ENCODE data around the gene ATG10.

Gene ATG10

GRCh38 chr5:81971712-81972491, at the start of gene ATG10:
TSS of gene ATG10 (plus strand) at chr5:81972023. CDS start at chr5:81987571, 15,548 bp downstream.
- peak within 1 kb of the TSS; percentile 97 to 99 (median 99) for H3K27ac Mint-ChIP-seq
- peaks cover 27% of the 10 kb centered on the region for H3K4me1 Mint-ChIP-seq
- no peaks in the 10 kb centered on the region for H3K9me3 Mint-ChIP-seq
- H3K4me3 Mint-ChIP-seq = peak within 1 kb of the TSS; percentile 87 to 92 (median 89)
- no peaks in the 10 kb centered on the region for H3K36me3 Mint-ChIP-seq (ENCODE audit: low read depth)
- TF ChIP-seq CTCF (IDR thresholded peaks at IDR 0.05; ENCODE audit: unreplicated experiment in 3 of 3) = no peak
- H3K27me3 Mint-ChIP-seq (ENCODE audit: low read depth) = no peaks in the 10 kb centered on the region

GRCh38 chr5:81922854-81923279, 49.0 kb upstream of the ATG10 start:
- H3K9me3 Mint-ChIP-seq = peaks cover 10% of the 10 kb centered on the region
- no peak for TF ChIP-seq CTCF (IDR thresholded peaks at IDR 0.05; ENCODE audit: unreplicated experiment in 3 of 3)
- no peak overlapping the region for H3K4me3 Mint-ChIP-seq
- H3K36me3 Mint-ChIP-seq (ENCODE audit: low read depth) = no peaks in the 10 kb centered on the region
- H3K4me1 Mint-ChIP-seq = peaks cover 11% of the 10 kb centered on the region
- no peak overlapping the region for H3K27ac Mint-ChIP-seq
- no peaks in the 10 kb centered on the region for H3K27me3 Mint-ChIP-seq (ENCODE audit: low read depth)

- H3K4me1 Mint-ChIP-seq = peaks cover 11% of the 10 kb centered on the region
- no peaks in the 10 kb centered on the region for H3K27me3 Mint-ChIP-seq (ENCODE audit: low read depth)
- H3K9me3 Mint-ChIP-seq = peaks cover 10% of the 10 kb centered on the region
- no peak for TF ChIP-seq CTCF (IDR thresholded peaks at IDR 0.05; ENCODE audit: unreplicated experiment in 3 of 3)
- H3K36me3 Mint-ChIP-seq (ENCODE audit: low read depth) = no peaks in the 10 kb centered on the region
- no peak overlapping the region for H3K27ac Mint-ChIP-seq
- no peak overlapping the region for H3K4me3 Mint-ChIP-seq
These were observed 47.4 kb upstream of the ATG10 start for GRCh38 chr5:81924442-81924841.

- H3K27me3 Mint-ChIP-seq (ENCODE audit: low read depth) = no peaks in the 10 kb centered on the region
- H3K36me3 Mint-ChIP-seq (ENCODE audit: low read depth) = no peaks in the 10 kb centered on the region
- no peak overlapping the region for H3K27ac Mint-ChIP-seq
- TF ChIP-seq CTCF (IDR thresholded peaks at IDR 0.05; ENCODE audit: unreplicated experiment in 3 of 3) = no peak
- peaks cover 11% of the 10 kb centered on the region for H3K4me1 Mint-ChIP-seq
- no peak overlapping the region for H3K4me3 Mint-ChIP-seq
- peaks cover 9% of the 10 kb centered on the region for H3K9me3 Mint-ChIP-seq
These were observed 46.8 kb upstream of the ATG10 start for GRCh38 chr5:81925009-81925408.

- H3K27ac Mint-ChIP-seq = peak overlapping the region in 1 of 3 experiments; percentile 36
- no peaks in the 10 kb centered on the region for H3K27me3 Mint-ChIP-seq (ENCODE audit: low read depth)
- peaks cover 11% of the 10 kb centered on the region for H3K4me1 Mint-ChIP-seq
- H3K36me3 Mint-ChIP-seq (ENCODE audit: low read depth) = no peaks in the 10 kb centered on the region
- H3K9me3 Mint-ChIP-seq = peaks cover 6% of the 10 kb centered on the region
- H3K4me3 Mint-ChIP-seq = no peak overlapping the region
- no peak for TF ChIP-seq CTCF (IDR thresholded peaks at IDR 0.05; ENCODE audit: unreplicated experiment in 3 of 3)
These were observed 45.8 kb upstream of the ATG10 start for GRCh38 chr5:81925981-81926380.

GRCh38 chr5:81936066-81936465, 35.8 kb upstream of the ATG10 start:
- Mint-ChIP-seq H3K4me1 (no peaks in the 10 kb centered on the region), H3K4me3 (no peak overlapping the region), H3K27ac (no peak overlapping the region), H3K9me3 (peaks cover 12% of the 10 kb centered on the region), H3K36me3 (ENCODE audit: low read depth) (peaks cover 3% of the 10 kb centered on the region), H3K27me3 (ENCODE audit: low read depth) (no peaks in the 10 kb centered on the region)
- no peak for TF ChIP-seq CTCF (IDR thresholded peaks at IDR 0.05; ENCODE audit: unreplicated experiment in 3 of 3)
